Cardiac septum (tissue), 1 donor: Measurements from ENCODE around the gene MRE11. TPM values are rescaled to one million over a fixed set of nuclear protein-coding genes. Genes with fewer than 3 reads are reported as not detected.
"Not testable (repeated sequence)": the region's sequence is repeated elsewhere in the genome, so short reads cannot be mapped to it uniquely, and the experiment has no call there.

ENCODE experiments used
- DNase-seq: peaks from one replicate; pipeline ENCODE4 v3.0.0-alpha.2; 2020; ENCODE audit warnings: low spot score
- intact Hi-C: fragments of 100-400 bp; cut with DNase I; formaldehyde crosslinking; loops from one replicate; pipeline ENCODE4 v1.14.0; 2022
- microRNA-seq: library from miRNA; unstranded; fragments of <30 nt; microRNA quantifications from one replicate; pipeline ENCODE4 v1.2.0, GENCODE V29; 2020
- total RNA-seq: library from RNA; stranded (reverse); fragmentation: NEBNext Ultra II Directional; extraction: Animal tissue kit (Norgen Biotek cat#: 25700); gene quantifications from one replicate; pipeline ENCODE4 v1.2.1, GENCODE V29; 2021
- donor health status: DM: no; HTN: no; CAD: no.

Gene MRE11
- total RNA-seq, 1 donor from 2014 or later: 8.7 TPM

DNA sequence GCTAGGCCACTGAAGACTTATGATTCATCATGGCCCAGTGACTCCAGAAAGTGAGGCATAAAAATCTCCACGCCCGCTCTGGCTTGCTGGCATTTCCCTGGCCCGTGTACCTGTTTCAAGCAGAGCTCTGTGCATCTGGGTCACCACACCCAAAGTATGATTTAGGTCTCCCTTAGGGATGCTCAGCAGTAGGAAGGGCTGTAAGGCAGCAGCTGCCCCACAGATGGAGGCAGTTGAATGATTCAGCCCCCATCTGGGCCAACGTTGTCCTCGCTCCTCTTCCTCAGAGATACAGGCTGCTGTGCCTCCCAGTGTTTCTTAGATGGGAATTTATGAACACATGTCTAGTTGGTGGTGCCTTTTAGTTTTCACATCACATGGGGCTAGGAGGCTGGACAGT is 114.0 kb downstream of the MRE11 start:
- DNase-seq: no peak
- intact Hi-C loops: no loop called here

DNA sequence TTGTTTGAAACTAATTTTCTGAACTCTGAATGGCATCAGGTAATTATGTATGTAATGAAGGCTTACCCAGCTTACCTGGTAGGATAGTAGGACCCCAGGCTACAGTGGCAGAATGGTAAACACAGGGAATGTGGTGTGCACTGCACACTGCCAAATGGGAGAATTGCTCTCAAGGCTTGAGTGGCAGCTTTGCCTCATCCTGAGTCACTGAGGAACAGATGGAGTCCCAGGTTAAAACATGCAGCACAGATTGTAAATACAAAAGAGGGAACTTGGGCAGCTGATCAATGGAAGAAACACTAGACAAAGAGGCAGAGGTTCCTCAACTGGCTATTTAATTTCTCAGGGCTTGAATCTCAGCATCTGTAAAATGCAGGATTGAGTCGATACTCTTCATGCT is 116.8 kb downstream of the MRE11 start:
- intact Hi-C loops: no loop called here
- no peak for DNase-seq

DNA sequence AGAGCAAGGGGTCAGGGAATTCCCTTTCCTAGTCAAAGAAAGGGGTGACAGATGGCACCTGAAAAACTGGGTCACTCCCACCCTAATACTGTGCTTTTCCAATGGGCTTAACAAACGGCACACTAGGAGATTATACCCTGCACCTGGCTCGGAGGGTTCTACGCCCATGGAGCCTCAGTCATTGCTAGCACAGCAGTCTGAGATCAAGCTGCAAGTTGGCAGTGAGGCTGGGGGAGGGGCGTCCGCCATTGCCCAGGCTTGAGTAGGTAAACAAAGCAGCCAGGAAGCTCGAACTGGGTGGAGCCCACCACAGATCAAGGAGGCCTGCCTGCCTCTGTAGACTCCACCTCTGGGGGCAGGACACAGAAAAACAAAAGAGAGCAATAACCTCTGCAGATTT is 123.1 kb downstream of the MRE11 start:
- DNase-seq, intact Hi-C loops: not testable (repeated sequence)

Small RNAs within 50 kb of the gene (microRNA-seq; reads per million reads assigned to microRNA genes)
- 1.3 reads per million for gene MIR548L

Other genes with a start within 250 kb of the MRE11 start
- gene IZUMO1R, start 189.3 kb downstream of the MRE11 start, total RNA-seq: not detected
- gene GPR83, start 92.4 kb downstream of the MRE11 start, total RNA-seq: not detected
- gene ANKRD49, start 140 bp upstream of the MRE11 start, total RNA-seq: 6.4 TPM
- gene C11orf97, start 18.6 kb upstream of the MRE11 start, total RNA-seq: not detected
- gene FUT4, start 50.1 kb upstream of the MRE11 start, total RNA-seq: 2.4 TPM
- 1.8 TPM for gene PIWIL4, start 73.5 kb upstream of the MRE11 start, total RNA-seq